Right renal pelvis (tissue), 4 donors: ENCODE results near the gene PPP1R14C. TPM values are rescaled to one million over a fixed set of nuclear protein-coding genes. Genes with fewer than 3 reads are reported as not detected.

Experiments used
- DNase-seq, 4 donors: peaks; one replicate each; pipeline ENCODE4 v3.0.0-alpha.2; 2013; ENCODE audit warnings: low read depth in 4 of 4, low spot score in 3 of 4, missing footprints in 1 of 4
- polyA plus RNA-seq, 4 donors: library from polyadenylated mRNA; unstranded; fragments of 120-200 nt; gene quantifications; one replicate each; pipeline ENCODE4 v1.2.1, GENCODE V29; 2013; ENCODE audit not compliant: insufficient read length in 4 of 4

The PPP1R14C gene
- 10 to 100 TPM; 21.0 to 27.7 (median 24.8) TPM for polyA plus RNA-seq

- DNase-seq, result peak in 2 of 4 donors; percentile 31 to 52
Measured at GRCh38 chr6:150142670-150143515, at the start of gene PPP1R14C. PPP1R14C (plus strand) TSS chr6:150143044; CDS start chr6:150143193, 149 bp downstream.

- DNase-seq, result no peak
Measured at GRCh38 chr6:150093397-150093796, 49.4 kb upstream of the PPP1R14C start.

- DNase-seq, result no peak
Measured at GRCh38 chr6:150098155-150098554, 44.7 kb upstream of the PPP1R14C start.

GRCh38 chr6:150099546-150099945 lies 43.3 kb upstream of the PPP1R14C start:
- no peak for DNase-seq

GRCh38 chr6:150099953-150100352 lies 42.9 kb upstream of the PPP1R14C start:
- DNase-seq, result no peak

- DNase-seq, result no peak
Measured at GRCh38 chr6:150100745-150101144, 42.1 kb upstream of the PPP1R14C start.

GRCh38 chr6:150102750-150103270 lies 40.0 kb upstream of the PPP1R14C start:
- DNase-seq, result no peak

GRCh38 chr6:150112233-150112632 lies 30.6 kb upstream of the PPP1R14C start:
- no peak for DNase-seq

GRCh38 chr6:150115769-150116168 lies 27.1 kb upstream of the PPP1R14C start:
- no peak for DNase-seq

- no peak for DNase-seq
Measured at GRCh38 chr6:150116200-150116800, 26.5 kb upstream of the PPP1R14C start.

GRCh38 chr6:150118203-150118602 lies 24.6 kb upstream of the PPP1R14C start:
- peak in 1 of 4 donors; percentile 28 for DNase-seq

- DNase-seq, result no peak
Measured at GRCh38 chr6:150118627-150119026, 24.2 kb upstream of the PPP1R14C start.

- DNase-seq, result no peak
Measured at GRCh38 chr6:150119173-150119572, 23.7 kb upstream of the PPP1R14C start.

GRCh38 chr6:150123645-150124044 lies 19.2 kb upstream of the PPP1R14C start:
- DNase-seq, result no peak

GRCh38 chr6:150124235-150124634 lies 18.6 kb upstream of the PPP1R14C start:
- no peak for DNase-seq

- no peak for DNase-seq
Measured at GRCh38 chr6:150126641-150127291, 16.1 kb upstream of the PPP1R14C start.

- no peak for DNase-seq
Measured at GRCh38 chr6:150128425-150128824, 14.4 kb upstream of the PPP1R14C start.

- no peak for DNase-seq
Measured at GRCh38 chr6:150129616-150130505, 13.0 kb upstream of the PPP1R14C start.

- no peak for DNase-seq
Measured at GRCh38 chr6:150133686-150134085, 9.2 kb upstream of the PPP1R14C start.

- no peak for DNase-seq
Measured at GRCh38 chr6:150134280-150134920, 8.4 kb upstream of the PPP1R14C start.
